Measurements from ENCODE around the gene NTHL1.

DNA sequence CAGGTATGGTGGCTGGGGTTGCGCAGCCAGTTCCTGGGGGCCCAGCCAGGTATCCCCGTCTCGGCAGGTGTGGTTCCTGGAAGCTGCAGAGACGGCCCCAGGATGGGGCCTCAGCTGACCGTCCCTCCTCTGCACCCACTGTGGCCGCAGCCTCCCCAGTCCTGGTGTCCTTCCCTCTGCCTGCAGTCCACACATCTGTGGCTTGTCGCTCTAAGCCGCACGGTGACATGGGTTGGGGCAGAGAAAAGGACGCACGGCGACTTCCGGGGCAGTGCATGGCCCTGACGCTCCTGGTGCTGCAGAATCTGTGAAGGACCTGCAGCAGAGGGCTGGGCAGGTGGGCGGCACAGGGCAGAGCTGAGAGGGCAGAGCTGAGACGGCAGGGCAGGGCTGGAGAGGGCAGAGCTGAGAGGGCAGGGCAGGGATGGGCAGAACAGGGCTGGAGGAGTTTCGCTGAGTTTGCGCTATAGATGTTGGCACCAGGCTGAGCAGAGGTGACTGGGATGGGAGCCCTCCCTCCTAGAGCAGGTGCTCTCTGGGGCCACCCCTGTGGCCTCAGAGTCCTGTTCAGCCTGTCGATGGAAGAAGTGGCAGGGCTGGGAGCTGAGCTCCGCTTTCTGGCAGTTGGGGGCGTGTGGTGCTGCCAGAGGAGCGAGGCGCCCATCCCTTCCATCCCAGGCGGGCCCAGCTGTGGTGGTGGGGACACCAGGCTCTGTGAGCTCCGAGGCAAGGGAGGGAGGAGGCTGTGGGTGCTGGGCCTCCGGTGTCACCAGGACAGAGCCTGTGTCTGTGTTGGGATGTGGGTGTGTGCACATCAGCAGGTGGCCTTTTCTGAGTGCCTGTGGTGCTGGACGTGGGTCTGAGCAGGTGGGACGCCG is 23.2 kb upstream of the NTHL1 start:
- TF ChIP-seq ZNF239 (CRISPR knock-in tag; IDR thresholded peaks at IDR 0.05) (no peak), ZNF707 (CRISPR knock-in tag; conservative IDR thresholded peaks at IDR 0.05) (no peak), SIX5 (IDR thresholded peaks at IDR 0.05; ENCODE audit: borderline replicate concordance in 1 of 2, insufficient read depth in 1 of 2, low read depth in 1 of 2, low read length in 2 of 2) (no peak), ESRRA (IDR thresholded peaks at IDR 0.05; ENCODE audit: borderline replicate concordance, low read depth) (no peak), ELF1 (tag; IDR thresholded peaks at IDR 0.05) (no peak)
- TF ChIP-seq, protein P1, sequence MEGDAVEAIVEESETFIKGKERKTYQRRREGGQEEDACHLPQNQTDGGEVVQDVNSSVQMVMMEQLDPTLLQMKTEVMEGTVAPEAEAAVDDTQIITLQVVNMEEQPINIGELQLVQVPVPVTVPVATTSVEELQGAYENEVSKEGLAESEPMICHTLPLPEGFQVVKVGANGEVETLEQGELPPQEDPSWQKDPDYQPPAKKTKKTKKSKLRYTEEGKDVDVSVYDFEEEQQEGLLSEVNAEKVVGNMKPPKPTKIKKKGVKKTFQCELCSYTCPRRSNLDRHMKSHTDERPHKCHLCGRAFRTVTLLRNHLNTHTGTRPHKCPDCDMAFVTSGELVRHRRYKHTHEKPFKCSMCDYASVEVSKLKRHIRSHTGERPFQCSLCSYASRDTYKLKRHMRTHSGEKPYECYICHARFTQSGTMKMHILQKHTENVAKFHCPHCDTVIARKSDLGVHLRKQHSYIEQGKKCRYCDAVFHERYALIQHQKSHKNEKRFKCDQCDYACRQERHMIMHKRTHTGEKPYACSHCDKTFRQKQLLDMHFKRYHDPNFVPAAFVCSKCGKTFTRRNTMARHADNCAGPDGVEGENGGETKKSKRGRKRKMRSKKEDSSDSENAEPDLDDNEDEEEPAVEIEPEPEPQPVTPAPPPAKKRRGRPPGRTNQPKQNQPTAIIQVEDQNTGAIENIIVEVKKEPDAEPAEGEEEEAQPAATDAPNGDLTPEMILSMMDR (IDR thresholded peaks at IDR 0.05 in 2 of 3, conservative IDR thresholded peaks at IDR 0.05 in 1 of 3; ENCODE audit: insufficient read depth in 2 of 3, low read depth in 1 of 3, low read length in 3 of 3) = no peak
- TF ChIP-seq, protein P2, sequence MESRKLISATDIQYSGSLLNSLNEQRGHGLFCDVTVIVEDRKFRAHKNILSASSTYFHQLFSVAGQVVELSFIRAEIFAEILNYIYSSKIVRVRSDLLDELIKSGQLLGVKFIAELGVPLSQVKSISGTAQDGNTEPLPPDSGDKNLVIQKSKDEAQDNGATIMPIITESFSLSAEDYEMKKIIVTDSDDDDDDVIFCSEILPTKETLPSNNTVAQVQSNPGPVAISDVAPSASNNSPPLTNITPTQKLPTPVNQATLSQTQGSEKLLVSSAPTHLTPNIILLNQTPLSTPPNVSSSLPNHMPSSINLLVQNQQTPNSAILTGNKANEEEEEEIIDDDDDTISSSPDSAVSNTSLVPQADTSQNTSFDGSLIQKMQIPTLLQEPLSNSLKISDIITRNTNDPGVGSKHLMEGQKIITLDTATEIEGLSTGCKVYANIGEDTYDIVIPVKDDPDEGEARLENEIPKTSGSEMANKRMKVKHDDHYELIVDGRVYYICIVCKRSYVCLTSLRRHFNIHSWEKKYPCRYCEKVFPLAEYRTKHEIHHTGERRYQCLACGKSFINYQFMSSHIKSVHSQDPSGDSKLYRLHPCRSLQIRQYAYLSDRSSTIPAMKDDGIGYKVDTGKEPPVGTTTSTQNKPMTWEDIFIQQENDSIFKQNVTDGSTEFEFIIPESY (CRISPR knock-in tag; IDR thresholded peaks at IDR 0.05) = no peak
- TF ChIP-seq, protein P3, sequence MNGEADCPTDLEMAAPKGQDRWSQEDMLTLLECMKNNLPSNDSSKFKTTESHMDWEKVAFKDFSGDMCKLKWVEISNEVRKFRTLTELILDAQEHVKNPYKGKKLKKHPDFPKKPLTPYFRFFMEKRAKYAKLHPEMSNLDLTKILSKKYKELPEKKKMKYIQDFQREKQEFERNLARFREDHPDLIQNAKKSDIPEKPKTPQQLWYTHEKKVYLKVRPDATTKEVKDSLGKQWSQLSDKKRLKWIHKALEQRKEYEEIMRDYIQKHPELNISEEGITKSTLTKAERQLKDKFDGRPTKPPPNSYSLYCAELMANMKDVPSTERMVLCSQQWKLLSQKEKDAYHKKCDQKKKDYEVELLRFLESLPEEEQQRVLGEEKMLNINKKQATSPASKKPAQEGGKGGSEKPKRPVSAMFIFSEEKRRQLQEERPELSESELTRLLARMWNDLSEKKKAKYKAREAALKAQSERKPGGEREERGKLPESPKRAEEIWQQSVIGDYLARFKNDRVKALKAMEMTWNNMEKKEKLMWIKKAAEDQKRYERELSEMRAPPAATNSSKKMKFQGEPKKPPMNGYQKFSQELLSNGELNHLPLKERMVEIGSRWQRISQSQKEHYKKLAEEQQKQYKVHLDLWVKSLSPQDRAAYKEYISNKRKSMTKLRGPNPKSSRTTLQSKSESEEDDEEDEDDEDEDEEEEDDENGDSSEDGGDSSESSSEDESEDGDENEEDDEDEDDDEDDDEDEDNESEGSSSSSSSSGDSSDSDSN (IDR thresholded peaks at IDR 0.05; ENCODE audit: borderline replicate concordance in 1 of 2, low read depth in 2 of 2, low read length in 2 of 2) = no peak

Measured in K562 (cell line).